Stimulated activated CD4-positive, alpha-beta T cell treated with anti-CD3 and anti-CD28 coated beads, Interleukin-15, amount 100 ng/mL, for 24 hours (primary cell): ENCODE data around the gene POFUT2.

Source experiments
- DNase-seq: peaks from one replicate; pipeline ENCODE4 v3.0.0-alpha.2; 2020

Gene POFUT2

DNA sequence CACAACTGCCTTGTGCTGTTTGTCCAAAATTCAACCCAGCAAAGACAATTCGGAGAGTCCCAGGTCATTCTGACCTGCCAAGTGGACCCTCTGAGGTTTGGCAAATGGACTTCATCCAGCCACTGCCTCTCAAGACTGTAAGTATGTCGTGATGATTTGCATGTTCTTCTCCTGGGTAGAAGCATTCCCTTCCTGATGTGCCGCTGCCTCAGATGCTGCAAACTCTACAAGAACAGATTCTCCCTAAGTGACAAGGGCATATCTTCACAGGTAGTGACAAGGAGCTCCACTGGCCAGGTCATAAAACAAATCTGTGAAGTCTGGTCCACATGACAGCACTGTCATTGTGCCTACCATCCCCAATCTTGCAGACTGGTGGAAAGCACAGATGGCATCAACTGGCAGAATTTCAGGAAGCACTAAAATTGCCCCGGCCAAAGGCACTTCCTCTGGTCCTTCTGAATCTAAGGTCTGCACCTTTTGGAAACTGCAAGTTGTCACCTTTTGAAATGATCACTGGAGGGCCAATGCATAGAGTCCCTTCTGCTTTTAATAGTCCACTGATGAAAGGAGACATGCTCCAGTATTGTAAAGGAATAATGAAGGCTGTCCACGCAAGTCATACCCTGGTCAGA is 27.4 kb downstream of the POFUT2 start:
- no peak for DNase-seq

DNA sequence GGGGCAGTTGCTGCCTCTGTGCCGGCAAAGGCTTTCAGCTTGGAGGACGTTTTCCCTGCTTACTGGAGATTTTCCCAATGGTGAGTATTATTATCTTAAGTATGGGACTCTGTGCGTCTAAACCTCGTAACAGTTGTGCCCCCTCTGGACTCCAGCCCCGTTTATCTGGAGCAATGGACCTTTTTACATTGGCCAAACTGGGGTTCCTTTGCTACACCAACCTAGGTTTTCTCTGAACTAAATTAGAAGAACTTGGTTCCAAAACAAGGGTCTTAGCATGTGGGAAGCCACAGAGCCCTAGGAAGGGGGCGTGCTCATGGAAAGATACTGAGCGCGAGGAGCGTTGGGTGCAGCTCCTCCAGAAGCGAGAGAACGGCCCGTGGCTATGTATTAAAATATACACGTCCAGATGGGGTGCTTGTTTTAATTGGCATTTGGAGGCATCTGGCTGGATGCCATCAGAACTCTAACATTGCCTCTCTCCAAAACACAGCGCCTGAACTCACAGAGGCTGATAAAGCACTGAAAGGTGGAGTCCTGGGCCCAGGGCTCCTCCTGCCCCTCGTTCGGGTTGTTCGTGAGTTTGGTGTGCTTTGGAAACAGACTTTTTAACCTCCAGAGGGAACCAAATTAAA is 28.4 kb downstream of the POFUT2 start:
- DNase-seq = no peak

DNA sequence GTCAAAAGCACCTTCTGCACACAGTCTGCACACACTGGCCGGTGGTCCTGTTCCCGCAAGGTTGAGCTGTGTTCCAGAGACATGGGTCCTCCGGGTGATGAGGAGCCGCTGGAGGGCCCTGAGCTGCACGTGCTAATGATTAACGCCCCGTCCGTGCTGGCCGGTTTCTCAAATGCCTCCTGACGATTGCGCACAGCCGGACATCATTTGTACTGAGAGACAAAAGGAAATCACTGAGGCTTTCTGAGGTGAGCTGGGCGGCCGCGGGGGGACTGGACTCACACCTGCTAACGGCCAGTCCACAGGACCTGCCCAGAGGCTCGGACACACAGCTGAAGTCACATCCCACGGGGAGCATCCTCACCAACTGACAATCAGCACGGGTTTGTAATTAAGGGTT is 29.2 kb downstream of the POFUT2 start:
- DNase-seq = no peak

DNA sequence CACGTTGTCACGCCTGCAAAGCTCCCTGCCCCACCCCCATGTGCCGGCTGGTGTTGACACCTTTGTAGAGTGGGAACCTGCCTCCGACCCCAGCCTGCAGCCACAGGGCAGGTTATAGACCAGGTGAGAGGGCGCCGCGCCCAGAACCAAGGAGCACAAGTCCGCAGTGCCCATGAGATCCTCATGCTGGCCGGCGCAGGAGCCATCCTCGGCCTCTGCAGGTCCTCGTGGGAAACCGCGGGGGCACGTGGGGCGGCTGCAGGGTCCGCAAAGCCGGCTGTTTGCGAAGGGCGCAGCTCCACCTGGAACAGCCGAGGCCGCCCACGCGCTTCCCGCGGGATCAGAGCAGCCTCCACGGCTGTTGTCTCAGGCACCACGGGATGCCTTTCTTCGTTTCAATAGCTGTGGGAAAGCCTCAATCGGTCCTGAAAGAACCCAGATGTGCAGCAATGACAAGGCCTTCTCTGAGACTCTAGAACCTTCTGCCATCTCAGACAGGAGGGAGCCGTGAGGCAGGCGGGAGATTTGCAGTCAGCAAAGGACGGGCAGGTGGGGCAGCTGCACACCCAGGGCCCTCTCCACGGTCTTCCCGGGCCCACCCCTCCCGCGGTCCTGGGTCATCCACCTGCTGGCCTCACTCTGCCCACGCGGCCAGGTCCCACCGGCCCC is 29.9 kb downstream of the POFUT2 start:
- no peak for DNase-seq

DNA sequence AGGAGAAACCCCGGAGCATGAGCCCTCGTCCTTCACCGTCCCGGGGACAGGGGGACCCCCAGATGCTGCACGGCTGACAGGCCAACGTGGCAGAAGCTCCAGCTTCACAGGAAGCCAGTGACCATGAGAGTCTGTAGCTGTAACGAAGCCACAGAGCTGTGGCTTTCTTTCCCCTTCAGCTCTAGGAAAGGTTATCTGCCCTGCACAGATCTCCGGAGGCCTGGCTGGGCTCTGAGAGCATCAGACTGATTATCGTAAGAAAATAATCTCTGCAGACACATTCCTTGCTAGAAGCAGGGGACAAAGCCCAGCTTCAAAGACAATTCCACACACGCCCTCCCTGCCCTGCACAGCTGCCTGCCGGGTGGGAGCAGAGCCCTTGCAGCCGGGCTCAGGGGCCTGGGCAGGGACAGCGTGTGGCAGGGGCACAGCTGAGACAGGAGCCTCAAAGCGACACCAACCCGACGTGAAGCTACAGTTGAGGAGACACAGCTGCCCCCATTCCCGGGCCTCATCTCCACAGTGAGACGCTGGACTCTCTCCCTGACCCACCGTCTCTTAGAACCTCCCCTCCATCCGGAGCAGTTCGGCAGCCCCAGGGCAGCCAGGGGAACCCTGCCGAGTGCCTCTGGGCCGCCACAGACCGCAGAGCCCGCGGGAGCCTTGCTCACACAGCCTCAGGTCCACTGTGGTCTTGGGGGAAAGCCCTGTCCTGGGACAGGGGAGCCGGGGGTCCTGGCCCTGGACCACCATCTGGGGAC is 30.6 kb downstream of the POFUT2 start:
- DNase-seq = no peak

DNA sequence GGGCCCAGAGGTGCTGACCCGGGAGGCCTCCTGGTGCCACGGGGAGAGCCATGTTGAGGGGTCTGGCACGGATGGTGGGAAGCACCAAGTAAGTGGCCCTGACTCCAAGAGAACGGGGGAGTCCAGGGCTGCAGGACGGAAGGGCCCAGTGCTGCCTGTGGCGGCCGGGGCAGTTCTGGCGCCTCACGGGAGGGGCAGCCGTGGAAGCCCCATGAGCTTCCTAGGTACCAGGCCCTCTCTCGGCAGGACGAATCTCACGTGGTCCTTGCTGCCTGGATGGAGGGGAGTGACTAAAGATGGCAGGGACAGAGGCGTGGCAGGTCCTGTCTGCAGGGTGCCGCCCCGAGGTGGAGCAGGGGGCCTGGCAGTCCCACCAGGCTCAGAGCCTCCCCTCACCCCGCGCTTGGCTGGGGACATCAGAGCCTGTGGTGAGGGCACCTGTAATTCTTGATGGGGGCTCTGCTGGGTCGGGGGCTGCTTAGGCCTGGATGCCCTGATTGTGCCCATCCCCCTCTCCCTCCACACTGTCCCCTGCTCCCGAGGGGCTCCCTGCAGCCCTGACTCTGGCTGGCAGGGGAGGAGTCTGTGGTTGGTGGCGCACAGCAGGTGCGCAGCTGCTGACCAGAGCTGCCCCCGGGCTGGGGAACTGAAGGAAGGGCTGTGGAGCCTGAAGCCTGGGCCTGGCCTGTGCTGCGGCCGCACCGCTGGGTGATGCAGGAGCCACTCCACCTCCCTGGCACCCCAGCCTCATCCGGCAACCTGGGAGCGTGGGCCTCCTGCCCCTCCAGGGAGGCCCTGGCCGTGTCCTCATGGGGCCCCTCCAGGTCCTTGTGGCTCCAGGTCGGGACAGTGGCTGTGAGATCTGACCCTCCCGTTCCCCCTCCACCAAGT is 31.4 kb downstream of the POFUT2 start:
- no peak for DNase-seq

DNA sequence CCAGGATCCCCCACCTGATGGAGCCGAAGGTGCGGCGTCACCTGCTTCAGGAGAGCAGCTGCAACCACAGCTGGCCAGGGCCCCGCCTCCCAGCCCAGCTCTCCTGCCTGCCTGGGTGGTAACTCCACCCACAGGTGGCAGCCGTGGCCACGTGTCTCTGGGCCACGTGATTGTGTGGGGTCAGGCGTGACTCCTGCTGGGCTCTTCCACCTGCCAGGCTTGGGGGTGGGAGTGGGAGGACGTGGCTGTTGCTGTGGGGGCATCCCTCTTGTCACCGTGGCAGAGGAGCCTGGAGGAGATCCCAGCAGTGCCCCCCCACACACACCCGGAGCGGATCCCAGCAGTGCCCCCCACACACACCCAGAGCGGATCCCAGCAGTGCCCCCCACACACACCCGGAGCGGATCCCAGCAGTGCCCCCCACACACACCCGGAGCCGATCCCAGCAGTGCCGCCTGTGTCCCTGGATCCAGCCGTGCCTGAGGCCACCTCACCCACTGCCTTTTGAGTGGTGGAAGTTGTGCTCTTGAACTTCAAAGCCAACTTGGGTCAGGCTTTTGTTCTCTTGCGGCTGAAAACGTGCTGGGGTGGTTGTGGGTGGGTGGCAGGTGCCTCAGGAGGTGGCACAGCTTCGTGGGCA is 32.2 kb downstream of the POFUT2 start:
- no peak for DNase-seq

DNA sequence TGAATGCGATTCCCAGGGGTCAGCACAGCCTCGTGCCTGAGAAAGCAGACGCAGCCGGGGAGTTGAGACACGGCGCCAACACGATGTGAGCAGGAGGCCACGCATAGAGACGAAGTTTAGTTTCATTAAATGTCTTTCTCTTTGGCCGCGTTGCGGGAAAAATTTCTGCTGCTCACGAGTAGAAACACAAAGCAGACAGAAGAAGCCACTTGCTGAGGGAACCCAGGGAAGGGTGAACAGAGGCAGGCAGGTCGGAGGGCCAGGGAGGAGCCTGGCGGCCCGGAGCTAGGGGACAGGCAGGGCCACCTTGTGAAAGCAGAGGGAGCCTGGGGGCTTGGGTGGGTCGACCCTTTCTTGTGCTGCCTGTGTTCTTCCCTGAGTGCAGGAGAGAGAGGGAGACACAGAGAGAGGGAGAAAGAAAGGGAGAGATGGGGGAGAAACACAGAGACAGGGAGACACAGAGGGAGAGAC is 33.2 kb downstream of the POFUT2 start:
- DNase-seq = no peak

DNA sequence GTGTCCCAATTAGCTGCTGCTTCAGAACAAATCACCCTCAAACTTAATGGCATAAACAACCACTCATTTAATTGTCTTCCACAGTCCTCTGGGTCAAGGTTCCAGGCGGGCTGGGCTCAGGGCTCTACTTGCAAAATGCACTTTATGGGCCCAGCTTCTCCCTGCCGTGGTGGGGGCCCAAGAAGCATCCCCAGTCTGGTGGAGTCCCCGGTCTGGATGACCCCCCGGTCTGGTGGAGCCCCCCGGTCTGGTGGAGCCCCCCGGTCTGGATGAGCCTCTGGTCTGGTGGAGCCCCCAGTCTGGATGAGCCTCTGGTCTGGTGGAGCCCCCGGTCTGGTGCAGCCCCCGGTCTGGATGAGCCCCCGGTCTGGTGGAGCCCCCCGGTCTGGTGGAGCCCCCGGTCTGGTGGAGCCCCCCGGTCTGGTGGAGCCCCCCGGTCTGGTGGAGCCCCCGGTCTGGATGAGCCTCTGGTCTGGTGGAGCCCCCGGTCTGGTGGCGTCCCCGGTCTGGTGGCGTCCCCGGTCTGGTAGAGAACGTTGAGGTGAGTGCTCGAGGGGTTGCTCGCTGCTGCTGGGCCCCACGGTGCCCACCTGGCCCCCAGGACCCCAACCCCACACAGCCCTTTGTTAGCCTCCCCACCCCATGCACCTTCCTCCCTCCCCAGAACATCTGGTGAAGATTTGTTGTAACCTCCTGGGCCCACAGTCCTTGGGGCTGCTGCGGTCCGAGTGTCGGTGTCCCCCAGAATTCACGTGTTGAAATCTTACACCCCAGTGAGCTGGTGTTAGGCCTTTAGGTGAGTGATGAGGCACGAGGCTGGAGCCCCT is 33.8 kb downstream of the POFUT2 start:
- DNase-seq = no peak

DNA sequence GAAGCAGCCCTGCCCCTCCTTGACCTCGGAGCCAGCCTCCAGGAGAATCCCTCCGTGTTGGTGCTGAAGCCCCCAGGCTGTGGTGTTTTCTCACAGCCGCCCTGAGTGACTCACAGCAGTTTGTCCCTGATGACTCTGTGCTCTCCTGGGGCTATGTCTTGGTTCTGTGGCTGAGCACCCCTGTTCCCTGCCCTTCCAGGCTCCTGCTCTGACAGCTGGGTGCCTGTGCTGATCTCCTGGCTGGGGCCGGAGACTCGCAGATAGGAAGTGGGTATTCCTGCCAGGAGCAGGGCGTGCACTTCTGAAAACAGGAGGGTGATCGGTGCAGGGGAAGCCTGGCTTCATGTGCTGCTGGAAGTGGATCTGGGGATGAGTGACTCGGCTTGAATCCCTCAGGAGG is 34.5 kb downstream of the POFUT2 start:
- DNase-seq = no peak

DNA sequence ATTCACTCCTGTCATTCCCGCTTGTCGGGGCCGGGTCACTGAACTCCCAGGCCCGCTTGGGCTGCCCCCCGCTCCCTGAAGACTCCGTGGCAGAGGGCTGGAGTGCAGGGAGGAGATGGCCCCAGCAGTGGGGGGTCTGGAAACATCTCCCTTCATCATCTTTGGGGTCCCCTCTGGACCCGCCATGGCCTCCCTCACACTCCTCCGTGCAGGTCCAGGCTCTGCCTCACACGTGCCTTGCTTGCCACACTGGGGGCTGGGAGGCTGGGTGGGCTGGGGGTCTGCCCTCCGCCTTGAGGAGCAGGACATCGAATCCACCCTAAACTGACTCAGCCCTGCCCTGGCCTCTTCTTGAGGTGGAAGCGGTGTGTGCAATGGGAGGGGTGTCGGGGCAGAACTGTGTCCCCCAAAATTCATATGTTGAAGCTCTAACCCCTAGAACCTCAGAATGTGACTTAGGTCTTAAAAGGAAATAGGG is 35.2 kb downstream of the POFUT2 start:
- no peak for DNase-seq

DNA sequence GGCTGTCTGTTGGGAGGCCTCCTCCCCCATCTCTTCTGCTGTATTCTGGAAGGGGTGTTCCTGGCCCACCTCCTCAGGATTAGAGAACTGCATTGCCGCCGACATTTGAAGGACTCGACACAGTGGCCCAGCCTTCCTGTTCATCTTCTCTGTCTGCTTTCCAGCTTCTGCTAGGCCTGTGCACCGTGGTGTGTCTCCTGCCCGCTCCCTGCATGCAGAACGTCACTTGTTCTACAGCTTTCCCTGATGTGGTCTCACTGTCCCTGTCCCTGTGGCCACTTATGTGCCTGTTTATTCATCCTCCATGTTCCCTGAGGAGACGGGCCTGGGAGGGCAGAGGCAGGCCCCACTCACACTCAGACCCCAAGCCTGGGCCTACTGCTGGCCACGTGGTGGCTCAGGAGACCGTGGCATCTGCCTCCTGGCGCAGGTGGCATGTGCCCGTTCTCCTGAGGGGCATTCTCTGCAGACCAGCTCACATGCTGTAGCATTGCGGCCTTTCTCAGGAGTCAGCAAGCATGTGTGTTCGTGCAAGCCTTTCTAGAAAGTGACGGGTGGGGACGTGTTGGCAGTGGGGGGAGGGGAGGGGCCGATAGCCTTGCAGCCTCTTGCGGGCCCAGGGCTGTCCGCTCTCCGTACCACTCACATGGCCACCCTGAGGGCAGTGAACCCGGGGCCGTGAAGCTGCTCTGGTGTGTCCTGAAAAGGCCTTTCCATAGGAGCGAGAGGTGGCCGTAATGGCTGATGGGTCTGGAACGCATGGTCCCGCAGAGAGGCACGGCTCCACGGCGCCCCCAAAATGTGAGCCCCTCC is 35.9 kb downstream of the POFUT2 start:
- DNase-seq = no peak

DNA sequence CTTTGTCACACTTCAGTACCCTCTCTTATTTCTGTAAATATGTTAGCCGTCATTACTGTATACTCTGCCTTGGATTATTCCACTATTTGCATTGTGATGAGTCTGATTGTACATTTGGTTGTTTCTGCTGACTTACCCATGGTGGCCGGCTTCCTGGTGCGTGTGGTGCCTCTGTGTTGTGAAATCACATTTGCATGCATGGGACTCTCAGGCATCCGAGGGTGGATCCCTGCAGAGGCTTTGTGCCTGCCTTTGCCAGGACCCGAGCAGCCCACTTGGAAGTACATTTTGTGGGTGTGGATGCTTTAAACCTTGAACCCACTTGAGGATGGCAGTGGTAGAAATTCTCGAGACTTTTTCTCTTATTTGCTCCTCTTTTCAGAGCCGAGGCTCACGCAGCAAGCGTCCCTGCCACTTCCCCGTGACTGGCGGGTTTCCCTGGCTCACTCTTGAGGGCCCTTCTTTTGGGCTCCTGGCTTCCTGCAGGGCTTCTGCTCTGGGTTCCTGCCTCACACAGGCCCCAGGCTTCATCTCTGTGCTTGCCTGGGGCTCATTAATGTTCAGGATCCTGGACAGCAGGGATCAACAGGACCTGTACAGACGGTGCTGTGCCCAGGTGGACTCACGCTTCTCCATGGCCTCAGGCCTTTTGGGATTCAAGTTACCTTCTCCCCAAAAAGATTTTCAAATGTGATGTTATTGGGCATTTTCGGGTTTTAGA is 36.6 kb downstream of the POFUT2 start:
- DNase-seq = no peak

DNA sequence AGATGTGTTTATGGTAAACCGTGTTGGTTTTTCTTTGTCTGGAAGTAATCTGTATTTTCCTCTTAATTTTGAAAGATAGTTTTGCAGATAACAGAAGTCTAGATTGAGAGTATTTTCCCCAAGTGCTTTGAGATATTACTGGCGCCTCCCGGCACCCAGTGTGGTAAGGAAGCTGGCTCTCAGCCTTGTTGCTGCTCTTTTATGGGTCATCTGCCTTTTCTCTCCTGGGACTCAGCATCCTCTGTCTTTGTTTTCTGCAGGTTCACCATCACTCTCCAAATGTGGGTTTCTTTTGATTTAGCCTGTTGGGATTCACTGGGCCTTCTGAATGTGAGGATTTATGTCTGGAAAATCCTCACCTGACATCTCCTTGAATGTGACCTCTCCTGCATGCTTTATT is 37.4 kb downstream of the POFUT2 start:
- DNase-seq = no peak

DNA sequence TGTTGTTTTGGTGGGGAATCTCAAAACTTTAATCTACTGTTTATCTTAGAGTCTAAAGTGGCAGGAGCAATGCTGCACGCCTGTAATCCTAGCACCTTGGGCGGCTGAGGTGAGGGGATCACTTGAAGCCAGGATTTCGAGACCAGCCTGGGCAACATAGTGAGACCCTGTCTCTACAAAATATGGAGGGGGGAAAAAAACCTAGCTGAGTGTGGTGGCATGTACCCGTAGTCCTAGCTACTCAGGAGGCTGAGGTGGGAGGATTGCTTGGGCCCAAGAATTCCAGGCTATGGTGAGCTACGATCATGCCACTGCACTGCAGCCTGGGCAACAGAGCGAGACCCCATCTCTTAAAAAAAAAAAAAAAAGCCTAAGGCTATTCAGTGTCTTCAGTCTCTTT is 38.1 kb downstream of the POFUT2 start:
- no peak for DNase-seq

DNA sequence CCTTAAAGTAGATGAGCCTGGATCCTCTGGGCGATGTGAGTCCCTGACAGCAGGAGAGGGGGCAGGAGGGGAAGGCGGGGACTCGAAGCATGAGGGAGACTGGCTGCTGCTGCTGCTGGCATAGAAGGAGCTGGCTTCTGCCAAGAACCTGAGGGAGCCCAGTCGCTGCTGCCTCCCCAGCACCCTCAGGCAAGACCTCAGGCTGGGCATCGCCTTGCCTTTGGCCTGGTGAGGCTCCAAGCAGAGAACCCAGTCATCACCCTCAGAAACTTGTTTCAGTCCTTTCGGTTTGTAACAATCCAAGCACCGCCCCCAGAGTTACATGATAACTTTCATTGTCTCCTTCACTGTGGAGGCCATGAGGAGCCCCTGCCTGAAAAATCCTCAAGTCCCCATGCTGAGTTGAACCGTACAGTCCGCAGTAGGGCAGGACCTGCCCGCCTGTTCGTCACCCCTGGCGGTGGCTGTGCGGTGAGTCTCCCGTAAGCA is 38.8 kb downstream of the POFUT2 start:
- no peak for DNase-seq

DNA sequence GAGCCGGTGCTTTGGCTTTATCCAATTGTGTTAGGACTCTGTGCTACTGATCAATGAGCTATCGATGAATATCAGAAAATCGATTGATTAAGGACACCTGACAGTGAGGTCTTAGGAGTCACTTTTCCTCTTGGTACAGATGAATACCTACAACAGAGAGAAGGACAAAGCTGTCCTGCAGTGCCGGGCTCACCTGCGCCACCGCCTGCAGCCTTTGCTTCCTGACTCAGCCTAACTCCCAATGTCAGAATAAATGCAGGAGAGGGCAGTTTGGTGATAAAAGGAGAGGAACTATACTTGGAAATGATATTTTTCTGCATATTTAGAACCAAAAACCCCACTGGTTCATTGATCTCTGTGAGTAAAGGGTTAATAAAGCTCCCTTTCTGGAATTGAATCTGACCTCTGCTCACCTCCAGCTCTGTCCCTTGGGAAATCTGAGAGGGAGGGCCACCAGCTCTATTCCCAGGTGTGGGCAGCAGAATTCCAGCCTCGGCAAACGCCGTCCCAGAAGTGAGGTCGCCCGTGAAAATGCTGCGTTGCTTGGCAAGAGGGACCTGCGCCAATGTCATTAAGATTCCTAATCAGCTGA is 39.3 kb downstream of the POFUT2 start:
- no peak for DNase-seq

DNA sequence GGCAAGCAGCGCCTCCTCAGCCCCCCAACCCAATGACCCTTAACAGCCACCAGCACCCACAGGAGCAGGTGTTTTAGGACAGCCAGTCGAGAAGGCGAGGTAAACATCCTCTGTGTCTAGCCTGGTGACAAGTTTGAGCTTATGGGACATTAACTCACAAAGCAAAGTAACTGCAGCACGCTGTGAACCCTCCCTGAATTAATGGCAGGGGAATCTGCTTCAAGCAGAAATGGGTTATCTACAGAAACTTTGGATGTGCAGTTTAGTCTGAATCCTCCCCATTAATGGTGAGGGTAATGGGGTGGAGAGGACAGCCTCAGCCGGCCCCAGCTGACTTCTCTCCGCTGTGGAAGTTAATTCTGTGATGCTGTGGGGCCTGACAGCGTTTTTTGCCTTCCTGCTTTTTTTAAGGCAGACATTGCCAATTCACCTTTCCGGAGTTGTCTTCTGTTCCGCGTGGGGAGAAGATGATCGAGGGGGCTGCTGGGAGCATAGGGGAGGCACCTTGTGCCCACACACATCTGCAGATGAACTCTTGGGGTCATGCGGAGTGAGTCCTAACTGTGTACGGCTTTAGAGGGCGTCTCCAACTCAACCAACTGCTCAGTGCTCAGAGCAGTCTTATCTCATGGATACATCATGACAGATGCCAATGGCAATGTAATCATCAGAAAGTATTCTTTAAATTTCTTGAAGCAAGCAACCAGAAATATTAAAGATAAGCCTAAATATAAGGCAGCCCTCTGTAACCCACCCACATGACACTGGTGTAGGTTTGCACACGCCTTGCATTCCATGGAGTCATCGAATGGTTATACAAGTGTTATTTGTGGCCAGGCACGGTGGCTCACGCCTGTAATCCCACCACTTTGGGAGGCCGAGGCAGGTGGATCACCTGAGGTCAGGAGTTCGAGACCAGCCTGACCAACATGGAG is 41.0 kb downstream of the POFUT2 start:
- DNase-seq = no peak
